IMR-90 (cell line): ENCODE measurements around the gene CEP41. TPM values are rescaled to one million over a fixed set of nuclear protein-coding genes. Genes with fewer than 3 reads are reported as not detected.

Experiments
- ATAC-seq: fragments of 200-7000 bp; cut with Tn5 transposase; 2 replicates; pipeline ENCODE4 v1.9.1; 2020; ENCODE audit warnings: low read depth, mild to moderate bottlenecking, moderate library complexity
- BruUV-seq: library from RNA; stranded (reverse); fragments of 400-500 nt; replicated peaks from 2 replicates; lab custom pipeline; 2021; lab: Mats Ljungman, UMichigan
- CTCF ChIA-PET: fragments of 300-600 bp; formaldehyde crosslinking; extraction: SDS; loops from one replicate; lab custom pipeline; 2021; ENCODE audit warnings: antibody characterized with exemption; lab: Yijun Ruan, JAX
- POLR2A ChIA-PET: fragments of 300-600 bp; sonication (Branson Sonifier 250); formaldehyde crosslinking; loops from one replicate; lab custom pipeline; 2022; ENCODE audit warnings: antibody characterized with exemption; ENCODE audit not compliant: unreplicated experiment; lab: Charles Lee
- DNase-seq: peaks from one replicate; pipeline ENCODE4 v3.0.0; 2013
- H2AFZ ChIP-seq: replicated peaks from 2 replicates; pipeline ENCODE3; 2013; ENCODE audit warnings: low read length, mild to moderate bottlenecking; ENCODE audit not compliant: poor library complexity
- H2AK5ac ChIP-seq: 2 replicates; pipeline ENCODE4 v1.6.1; 2013; ENCODE audit warnings: low read depth, low read length, inconsistent platforms
- H2AK9ac ChIP-seq: replicated peaks from 2 replicates; pipeline ENCODE3; 2013; ENCODE audit warnings: mild to moderate bottlenecking, low read depth, low read length, moderate library complexity; ENCODE audit not compliant: poor library complexity
- H2BK120ac ChIP-seq: 2 replicates; pipeline ENCODE4 v1.6.1; 2013; ENCODE audit warnings: low read depth, low read length, inconsistent platforms
- H2BK15ac ChIP-seq: 3 replicates; pipeline ENCODE4 v1.6.1; 2013; ENCODE audit warnings: low read depth, low read length, inconsistent platforms
- H2BK20ac ChIP-seq: 2 replicates; pipeline ENCODE4 v1.6.1; 2013; ENCODE audit warnings: low read depth, mild to moderate bottlenecking, inconsistent platforms, low read length, moderate library complexity
- H2BK5ac ChIP-seq: 2 replicates; pipeline ENCODE4 v1.6.1; 2013; ENCODE audit warnings: mild to moderate bottlenecking, low read depth, low read length, inconsistent platforms; ENCODE audit not compliant: poor library complexity, severe bottlenecking
- H3K14ac ChIP-seq: replicated peaks from 2 replicates; pipeline ENCODE4 v1.6.1; 2013; ENCODE audit warnings: low read depth, low read length, inconsistent platforms
- H3K18ac ChIP-seq: 2 replicates; pipeline ENCODE4 v1.6.1; 2013; ENCODE audit warnings: low read depth, low read length, control low read depth
- H3K23ac ChIP-seq: 2 replicates; pipeline ENCODE4 v1.6.1; 2013; ENCODE audit warnings: low read depth, low read length, inconsistent platforms
- H3K27ac ChIP-seq: 2 replicates; pipeline ENCODE4 v1.5.1; 2013; ENCODE audit warnings: mild to moderate bottlenecking, control low read depth, low read length; ENCODE audit not compliant: insufficient read depth
- H3K27me3 ChIP-seq: 2 replicates; pipeline ENCODE4 v1.6.1; 2013; ENCODE audit warnings: low read length; ENCODE audit not compliant: control insufficient read depth, insufficient read depth
- H3K36me3 ChIP-seq: 2 replicates; pipeline ENCODE4 v1.6.1; 2013; ENCODE audit warnings: low read length, mixed read lengths; ENCODE audit not compliant: control insufficient read depth, insufficient read depth
- H3K4ac ChIP-seq: 2 replicates; pipeline ENCODE4 v1.6.1; 2013; ENCODE audit warnings: low read depth, low read length, inconsistent platforms
- H3K4me1 ChIP-seq: 2 replicates; pipeline ENCODE4 v1.6.1; 2013; ENCODE audit warnings: low read length, mixed read lengths; ENCODE audit not compliant: control insufficient read depth, insufficient read depth
- H3K4me2 ChIP-seq: 2 replicates; pipeline ENCODE4 v1.6.1; 2013; ENCODE audit warnings: low read depth, mild to moderate bottlenecking, control low read depth, low read length, moderate library complexity
- H3K4me3 ChIP-seq: 2 replicates; pipeline ENCODE4 v1.5.1; 2013; ENCODE audit warnings: low read depth, mild to moderate bottlenecking, control low read depth, low read length, moderate library complexity; ENCODE audit not compliant: insufficient read depth
- H3K56ac ChIP-seq: 2 replicates; pipeline ENCODE4 v1.6.1; 2013; ENCODE audit warnings: low read length, inconsistent platforms; ENCODE audit not compliant: insufficient read depth; ENCODE audit errors: extremely low read depth
- H3K79me1 ChIP-seq, 2 experiments: 2 replicates each; pipeline ENCODE4 v1.6.1; 2013; ENCODE audit warnings: low read length in 2 of 2, inconsistent platforms in 1 of 2, low read depth in 1 of 2
- H3K9ac ChIP-seq: 2 replicates; pipeline ENCODE4 v1.6.1; 2013; ENCODE audit warnings: low read depth, low read length, control low read depth
- H3K9me1 ChIP-seq: 2 replicates; pipeline ENCODE4 v1.6.1; 2013; ENCODE audit warnings: low read length, inconsistent platforms; ENCODE audit not compliant: insufficient read depth
- H3K9me3 ChIP-seq: 2 replicates; pipeline ENCODE4 v1.6.1; 2013; ENCODE audit warnings: low read length; ENCODE audit not compliant: control insufficient read depth, insufficient read depth
- H4K20me1 ChIP-seq: 2 replicates; pipeline ENCODE4 v1.6.1; 2013; ENCODE audit warnings: low read length, inconsistent platforms; ENCODE audit not compliant: insufficient read depth
- H4K5ac ChIP-seq: 2 replicates; pipeline ENCODE4 v1.6.1; 2013; ENCODE audit warnings: mild to moderate bottlenecking, low read depth, low read length, control low read depth
- H4K8ac ChIP-seq, 2 experiments: 2 replicates each; pipeline ENCODE4 v1.6.1; 2013; ENCODE audit warnings: low read depth in 2 of 2, low read length in 2 of 2, control low read depth in 1 of 2, inconsistent platforms in 1 of 2
- H4K91ac ChIP-seq: 2 replicates; pipeline ENCODE4 v1.6.1; 2013; ENCODE audit warnings: low read depth, low read length, inconsistent platforms; ENCODE audit not compliant: insufficient read depth
- BHLHE40 ChIP-seq: fragments of 150-350 bp; IDR thresholded peaks from 2 replicates; pipeline ENCODE4 v1.6.1; 2016; ENCODE audit warnings: mild to moderate bottlenecking, low read depth, low read length
- CEBPB ChIP-seq: IDR thresholded peaks from 2 replicates; pipeline ENCODE4 v1.6.1; 2012; ENCODE audit warnings: low read depth, low read length, improper control_type of control experiment
- FOS ChIP-seq: fragments of 150-350 bp; IDR thresholded peaks from 2 replicates; pipeline ENCODE4 v1.6.1; 2016; ENCODE audit warnings: low read depth, low read length
- MAFK ChIP-seq: IDR thresholded peaks from 2 replicates; pipeline ENCODE4 v1.6.1; 2012; ENCODE audit warnings: low read depth, low read length, improper control_type of control experiment
- MAZ ChIP-seq: IDR thresholded peaks from 2 replicates; pipeline ENCODE4 v1.6.1; 2012; ENCODE audit warnings: low read depth, mild to moderate bottlenecking, low read length, improper control_type of control experiment, moderate library complexity, borderline replicate concordance
- WGBS, 2 experiments: methylation state at CpG; one replicate each; pipeline versions ENCODE4 v1.1.5 to v1.1.7; 2013; ENCODE audit warnings: missing lambda C conversion rate in 2 of 2; ENCODE audit not compliant: insufficient read length in 1 of 2; ENCODE audit errors: extremely low coverage in 2 of 2; 5-methylcytosine and 5-hydroxymethylcytosine counted together
- dilution Hi-C: fragments of 300-500 bp; cut with HindIII; formaldehyde crosslinking; loops from one replicate; pipeline ENCODE4 v1.14.3; 2018; ENCODE audit warnings: low sequenced_read_pairs; ENCODE audit not compliant: unreplicated experiment
- in situ Hi-C: fragments of 300-500 bp; cut with MboI; formaldehyde crosslinking; loops from 3 replicates; pipeline ENCODE4 v1.14.3; 2019; ENCODE audit warnings: low sequenced_read_pairs, inconsistent platforms, mixed read lengths
- intact Hi-C: fragments of 100-400 bp; cut with micrococcal nuclease; formaldehyde crosslinking; loops from 2 replicates; pipeline ENCODE4 v1.10.0; 2022
- polyA plus RNA-seq, 3 experiments: library from polyadenylated mRNA; depleted of rRNA; stranded (reverse); fragments of >200 nt; gene quantifications; 2 replicates each; pipeline ENCODE4 v1.2.3, GENCODE V29; 2012; ENCODE audit warnings: low replicate concordance in 1 of 3
- total RNA-seq: library from RNA; depleted of rRNA; stranded (reverse); fragments of >200 nt; gene quantifications from 2 replicates; pipeline ENCODE4 v1.2.3, GENCODE V29; 2012

CEP41 gene
- total and polyA plus RNA-seq, 2 of the 4 experiments (the other 2 are of a cell fraction) = 12.2 to 21.9 TPM

DNA sequence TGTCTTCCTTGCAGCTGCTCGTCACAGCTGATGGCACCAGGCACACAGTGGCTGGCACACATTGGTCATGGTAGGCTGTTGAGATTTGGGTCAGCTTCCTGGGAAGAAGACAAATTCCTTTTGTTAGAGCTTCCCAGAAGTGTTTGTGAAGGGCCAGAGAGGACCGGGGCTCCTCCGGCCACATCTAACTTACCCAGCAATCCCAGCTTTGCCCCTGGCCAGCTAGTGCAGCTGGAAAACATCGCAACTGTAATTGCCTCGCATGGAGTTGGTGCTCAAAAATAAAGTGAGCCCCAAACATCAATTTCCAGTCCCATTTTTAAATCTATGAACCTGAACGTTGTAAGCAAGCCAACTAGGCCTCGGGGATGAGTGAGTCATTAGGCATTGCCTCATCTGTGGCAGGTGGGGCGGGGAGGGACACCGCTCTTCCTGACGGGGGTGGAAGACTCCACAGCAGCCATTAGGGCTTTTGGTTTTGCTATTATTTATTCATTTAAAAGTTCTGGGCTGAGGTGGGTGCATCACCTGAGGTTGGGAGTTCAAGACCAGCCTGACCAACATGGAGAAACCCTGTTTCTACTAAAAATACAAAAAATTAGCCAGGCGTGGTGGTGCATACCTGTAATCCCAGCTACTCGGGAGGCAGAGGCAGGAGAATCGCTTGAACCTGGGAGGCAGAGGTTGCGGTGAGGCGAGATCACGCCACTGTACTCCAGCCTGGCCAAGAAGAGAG is 83.8 kb downstream of the CEP41 start:
- no peaks in the 10 kb centered on the region for H4K20me1 ChIP-seq
- no TSS peak for BruUV-seq
- H2BK5ac ChIP-seq = peak overlapping the region; percentile 100
- ChIA-PET CTCF (interaction anchor here (0.6 to 0.7 kb wide), 4 partner anchors 143 to 285 kb away, joined by 3 to 8 read pairs (median 4); no protein-coding TSS in a partner anchor), POLR2A (interaction anchor here (0.6 kb wide), 1 partner anchor 53 kb away, joined by 4 read pairs; no protein-coding TSS in a partner anchor)
- H2BK15ac ChIP-seq = peak overlapping the region; percentile 98
- peaks cover 8% of the 10 kb centered on the region for H3K9me3 ChIP-seq
- peak; percentile 91 for DNase-seq
- no peak overlapping the region for H3K4me3 ChIP-seq
- no peaks in the 10 kb centered on the region for H3K36me3 ChIP-seq
- H2AFZ ChIP-seq = peak overlapping the region; percentile 82
- peak overlapping the region; percentile 98 for H3K18ac ChIP-seq
- H4K8ac ChIP-seq = peak overlapping the region; percentile 94 to 96
- H2BK120ac ChIP-seq = peak overlapping the region; percentile 100
- peak overlapping the region; percentile 100 for H4K91ac ChIP-seq
- H3K4ac ChIP-seq = peak overlapping the region; percentile 100
- in situ Hi-C loops = no loop called here
- ATAC-seq = peak; percentile 2
- peaks cover 0 to 6% of the 10 kb centered on the region in 2 experiments; a peak in 1 of 4 replicates for H3K79me1 ChIP-seq
- H3K9ac ChIP-seq = peak overlapping the region; percentile 47
- intact Hi-C loops = loop anchor here (1.0 to 10.0 kb wide), 4 partner anchors 64 to 284 kb away; partner anchors contain the start of genes CPA4 and MEST
- H3K27me3 ChIP-seq = no peaks in the 10 kb centered on the region
- H4K5ac ChIP-seq = peak overlapping the region; percentile 96
- dilution Hi-C loops = no loop called here
- peak overlapping the region; percentile 98 for H3K14ac ChIP-seq
- H2BK20ac ChIP-seq = peak overlapping the region; percentile 99
- H3K4me1 ChIP-seq = peaks cover 25% of the 10 kb centered on the region
- H3K23ac ChIP-seq = peak overlapping the region; percentile 99
- H3K4me2 ChIP-seq = peak overlapping the region; percentile 34; the same call in 1 of the 2 replicates
- peak overlapping the region; percentile 95 for H2AK9ac ChIP-seq
- no CpG with 5 or more reads among the region's 16 CpGs for WGBS, 2 experiments
- H3K9me1 ChIP-seq = peaks cover 20% of the 10 kb centered on the region
- TF ChIP-seq BHLHE40 (peak; percentile 45; the same call in 1 of the 2 replicates), CEBPB (peak; percentile 95), MAFK (no peak), FOS (peak; percentile 88), MAZ (peak; percentile 92)
- H3K27ac ChIP-seq = peak overlapping the region; percentile 96
- peak overlapping the region; percentile 95 for H3K56ac ChIP-seq
- peak overlapping the region; percentile 100 for H2AK5ac ChIP-seq
